ENCODE data around the gene INPP5D. TPM values are rescaled to one million over a fixed set of nuclear protein-coding genes. Genes with fewer than 3 reads are reported as not detected.
A peak's percentile ranks its signal among the peaks of the same experiment; 100 is the strongest.

Gene INPP5D
- total RNA-seq, 2 donors from 2014 or later, result 0.66 to 3.0 TPM

GRCh38 chr2:233068762-233069418 is 8.7 kb downstream of the INPP5D start:
- Mint-ChIP-seq H3K27me3 (ENCODE audit: insufficient read depth) (no peaks in the 10 kb centered on the region), H3K27ac (no peak overlapping the region)
- peak; percentile 22 for DNase-seq

GRCh38 chr2:233072838-233073237 is 12.7 kb downstream of the INPP5D start:
- H3K9ac ChIP-seq (ENCODE audit: extremely low read depth, low read length, poor library complexity, severe bottlenecking), result no peak overlapping the region
- no peak overlapping the region for H3K4me3 ChIP-seq (ENCODE audit: low read length)
- no peak overlapping the region for H3K27ac ChIP-seq (ENCODE audit: low read depth, low read length)
- WGBS, 2 experiments (ENCODE audit: insufficient coverage in 1 of 2, insufficient read length in 1 of 2), result 76% methylated on average over 4 of the region's 4 CpGs; no CpG with 5 or more reads in 1 of the 2 experiments
- no peak for TF ChIP-seq CTCF (conservative IDR thresholded peaks at IDR 0.05)
- H3K27ac Mint-ChIP-seq, result no peak overlapping the region
- peaks cover 15% of the 10 kb centered on the region for H3K9me3 Mint-ChIP-seq
- no peaks in the 10 kb centered on the region for H3K36me3 Mint-ChIP-seq (ENCODE audit: low read depth)
- H3K4me1 ChIP-seq (ENCODE audit: control insufficient read depth, insufficient read depth, low read length), result no peaks in the 10 kb centered on the region
- no peaks in the 10 kb centered on the region for H3K36me3 ChIP-seq (ENCODE audit: control insufficient read depth, insufficient read depth, low read length)
- no peaks in the 10 kb centered on the region for H3K27me3 ChIP-seq (ENCODE audit: control insufficient read depth, insufficient read depth, low read length, poor library complexity, severe bottlenecking)
- peaks cover 10% of the 10 kb centered on the region for H3K9me3 ChIP-seq (ENCODE audit: control insufficient read depth, low read length)
- H3K4me3 Mint-ChIP-seq, result no peak overlapping the region
- H3K27me3 Mint-ChIP-seq (ENCODE audit: insufficient read depth), result no peaks in the 10 kb centered on the region
- peak; percentile 49 for DNase-seq
- H3K4me1 Mint-ChIP-seq, result peaks cover 4% of the 10 kb centered on the region

More at GRCh38 chr2:233068762-233069418, 8.7 kb downstream of the INPP5D start:
- Histone ChIP-seq H3K4me3 (ENCODE audit: low read length) (no peak overlapping the region), H3K4me1 (ENCODE audit: control insufficient read depth, insufficient read depth, low read length) (no peaks in the 10 kb centered on the region), H3K9ac (ENCODE audit: extremely low read depth, low read length, poor library complexity, severe bottlenecking) (no peak overlapping the region), H3K36me3 (ENCODE audit: control insufficient read depth, insufficient read depth, low read length) (no peaks in the 10 kb centered on the region), H3K27ac (ENCODE audit: low read depth, low read length) (no peak overlapping the region), H3K27me3 (ENCODE audit: control insufficient read depth, insufficient read depth, low read length, poor library complexity, severe bottlenecking) (no peaks in the 10 kb centered on the region), H3K9me3 (ENCODE audit: control insufficient read depth, low read length) (peaks cover 10% of the 10 kb centered on the region)
- H3K9me3 Mint-ChIP-seq, result peaks cover 15% of the 10 kb centered on the region
- H3K36me3 Mint-ChIP-seq (ENCODE audit: low read depth), result no peaks in the 10 kb centered on the region
- TF ChIP-seq CTCF (conservative IDR thresholded peaks at IDR 0.05), result no peak
- H3K4me3 Mint-ChIP-seq, result no peak overlapping the region
- H3K4me1 Mint-ChIP-seq, result no peaks in the 10 kb centered on the region
- WGBS, 2 experiments (ENCODE audit: insufficient coverage in 1 of 2, insufficient read length in 1 of 2), result 83 to 84% methylated on average over 4 to 9 of the region's 9 CpGs

GRCh38 chr2:233074106-233074505 is 14.0 kb downstream of the INPP5D start:
- H3K36me3 Mint-ChIP-seq (ENCODE audit: low read depth), result no peaks in the 10 kb centered on the region
- 84 to 88% methylated on average over 2 to 7 of the region's 7 CpGs for WGBS, 2 experiments (ENCODE audit: insufficient coverage in 1 of 2, insufficient read length in 1 of 2)
- no peak overlapping the region for H3K9ac ChIP-seq (ENCODE audit: extremely low read depth, low read length, poor library complexity, severe bottlenecking)
- no peaks in the 10 kb centered on the region for H3K36me3 ChIP-seq (ENCODE audit: control insufficient read depth, insufficient read depth, low read length)
- peaks cover 10% of the 10 kb centered on the region for H3K9me3 ChIP-seq (ENCODE audit: control insufficient read depth, low read length)
- H3K27ac Mint-ChIP-seq, result no peak overlapping the region
- peak; percentile 57 for DNase-seq
- no peak overlapping the region for H3K4me3 Mint-ChIP-seq
- no peaks in the 10 kb centered on the region for H3K27me3 Mint-ChIP-seq (ENCODE audit: insufficient read depth)
- H3K4me3 ChIP-seq (ENCODE audit: low read length), result no peak overlapping the region
- no peak overlapping the region for H3K27ac ChIP-seq (ENCODE audit: low read depth, low read length)
- peaks cover 4% of the 10 kb centered on the region for H3K4me1 Mint-ChIP-seq
- H3K4me1 ChIP-seq (ENCODE audit: control insufficient read depth, insufficient read depth, low read length), result no peaks in the 10 kb centered on the region
- no peaks in the 10 kb centered on the region for H3K27me3 ChIP-seq (ENCODE audit: control insufficient read depth, insufficient read depth, low read length, poor library complexity, severe bottlenecking)
- H3K9me3 Mint-ChIP-seq, result peaks cover 15% of the 10 kb centered on the region
- TF ChIP-seq CTCF (conservative IDR thresholded peaks at IDR 0.05), result peak; percentile 14
